Bronchial epithelial cell (primary cell): ENCODE results near the gene DNAAF9. TPM values are rescaled to one million over a fixed set of nuclear protein-coding genes. Genes with fewer than 3 reads are reported as not detected.
"Not testable (repeated sequence)": the region's sequence is repeated elsewhere in the genome, so short reads cannot be mapped to it uniquely, and the experiment has no call there.

Source experiments
- DNase-seq: peaks from one replicate; pipeline ENCODE4 v3.0.0-alpha.2; 2010; ENCODE audit warnings: low read depth
- FAIRE-seq: peaks from 2 replicates; lab custom pipeline; 2011; peaks lifted over from hg19 to GRCh38; lab: Jason Lieb, UNC
- H3K27me3 ChIP-seq: 2 replicates; pipeline ENCODE4 v1.5.1; 2011; ENCODE audit warnings: low read length; ENCODE audit not compliant: control insufficient read depth, insufficient read depth
- H3K36me3 ChIP-seq: 2 replicates; pipeline ENCODE4 v1.5.1; 2011; ENCODE audit warnings: low read length; ENCODE audit not compliant: control insufficient read depth, insufficient read depth
- H3K4me3 ChIP-seq: 2 replicates; pipeline ENCODE4 v1.5.1; 2011; ENCODE audit warnings: mild to moderate bottlenecking, low read depth, low read length, control low read depth
- total RNA-seq: library from RNA; depleted of rRNA; stranded (reverse); fragments of >200 nt; gene quantifications from 2 replicates; pipeline ENCODE4 v1.2.1, GENCODE V29; 2014
- TF ChIP-seq, protein P1 (sequence below): IDR thresholded peaks from 2 replicates; pipeline ENCODE4 v1.5.1; 2011; ENCODE audit warnings: mild to moderate bottlenecking, moderate library complexity, low read length, control low read depth, inconsistent platforms; ENCODE audit not compliant: insufficient read depth, severe bottlenecking

Gene DNAAF9
- total RNA-seq, 1 donor from 2014 or later: 5.5 TPM

DNA sequence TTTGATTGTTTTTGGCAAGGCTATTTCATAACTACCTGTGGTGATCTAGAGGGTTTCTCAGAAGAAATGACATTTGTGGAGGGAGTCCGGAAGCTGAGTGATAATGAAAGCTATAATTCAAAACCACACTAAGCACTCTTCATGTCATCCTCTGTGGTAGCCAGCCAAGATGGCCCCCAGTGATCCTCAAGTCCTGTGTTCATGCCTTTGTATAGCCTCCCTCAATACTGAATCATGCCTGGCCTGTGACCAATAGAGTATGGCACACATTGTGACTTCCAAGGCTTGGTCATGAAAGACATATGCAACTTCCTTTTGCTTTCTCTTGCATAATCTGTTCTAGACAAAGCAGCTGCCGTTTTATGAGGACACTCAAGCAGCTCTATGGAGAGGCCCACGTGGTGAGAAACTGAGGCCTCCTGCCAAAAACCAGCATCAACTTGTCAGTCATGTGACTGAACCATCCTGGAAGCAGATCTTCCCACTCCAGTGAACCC, 12.8 kb upstream of the DNAAF9 start:
- no peaks in the 10 kb centered on the region for H3K36me3 ChIP-seq
- peak; percentile 99 for FAIRE-seq
- H3K4me3 ChIP-seq: no peak overlapping the region
- peak; percentile 97 for DNase-seq
- TF ChIP-seq, protein P1, sequence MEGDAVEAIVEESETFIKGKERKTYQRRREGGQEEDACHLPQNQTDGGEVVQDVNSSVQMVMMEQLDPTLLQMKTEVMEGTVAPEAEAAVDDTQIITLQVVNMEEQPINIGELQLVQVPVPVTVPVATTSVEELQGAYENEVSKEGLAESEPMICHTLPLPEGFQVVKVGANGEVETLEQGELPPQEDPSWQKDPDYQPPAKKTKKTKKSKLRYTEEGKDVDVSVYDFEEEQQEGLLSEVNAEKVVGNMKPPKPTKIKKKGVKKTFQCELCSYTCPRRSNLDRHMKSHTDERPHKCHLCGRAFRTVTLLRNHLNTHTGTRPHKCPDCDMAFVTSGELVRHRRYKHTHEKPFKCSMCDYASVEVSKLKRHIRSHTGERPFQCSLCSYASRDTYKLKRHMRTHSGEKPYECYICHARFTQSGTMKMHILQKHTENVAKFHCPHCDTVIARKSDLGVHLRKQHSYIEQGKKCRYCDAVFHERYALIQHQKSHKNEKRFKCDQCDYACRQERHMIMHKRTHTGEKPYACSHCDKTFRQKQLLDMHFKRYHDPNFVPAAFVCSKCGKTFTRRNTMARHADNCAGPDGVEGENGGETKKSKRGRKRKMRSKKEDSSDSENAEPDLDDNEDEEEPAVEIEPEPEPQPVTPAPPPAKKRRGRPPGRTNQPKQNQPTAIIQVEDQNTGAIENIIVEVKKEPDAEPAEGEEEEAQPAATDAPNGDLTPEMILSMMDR: no peak
- no peaks in the 10 kb centered on the region for H3K27me3 ChIP-seq

- FAIRE-seq, H3K27me3 ChIP-seq, H3K4me3 ChIP-seq, DNase-seq, H3K36me3 ChIP-seq: not testable (repeated sequence)
Observed at GRCh38 chr20:3418161-3418560, 10.7 kb upstream of the DNAAF9 start.

GRCh38 chr20:3414122-3414521, 6.7 kb upstream of the DNAAF9 start:
- DNase-seq (no peak), FAIRE-seq (no peak)
- Histone ChIP-seq H3K27me3 (no peaks in the 10 kb centered on the region), H3K4me3 (no peak overlapping the region), H3K36me3 (no peaks in the 10 kb centered on the region)
- TF ChIP-seq, protein P1: no peak

DNA sequence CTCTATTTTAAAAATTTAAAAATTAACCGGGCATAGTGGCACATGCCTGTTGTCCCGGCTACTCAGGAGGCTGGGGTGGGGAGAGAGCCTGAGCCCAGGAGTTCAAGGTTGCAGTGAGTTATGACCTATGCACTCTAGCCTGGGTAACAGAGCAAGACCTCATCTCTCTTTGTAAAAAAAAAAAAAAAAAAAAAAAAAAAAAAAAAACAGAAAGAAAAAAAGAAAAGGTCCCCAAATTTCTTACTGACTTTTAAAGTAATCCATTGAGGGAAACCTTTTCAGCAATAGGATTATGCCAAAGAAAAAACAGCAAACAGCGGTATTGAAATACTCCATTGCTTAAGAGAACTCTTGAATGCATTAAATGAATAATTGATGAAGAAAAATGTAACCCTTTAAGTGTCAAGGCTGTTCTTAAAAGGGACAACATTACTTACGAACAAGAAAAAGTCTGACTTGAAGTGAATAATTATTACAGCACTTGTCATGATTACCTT, 6.0 kb upstream of the DNAAF9 start:
- H3K27me3 ChIP-seq: no peaks in the 10 kb centered on the region
- H3K4me3 ChIP-seq: no peak overlapping the region
- FAIRE-seq (no peak), DNase-seq (no peak)
- TF ChIP-seq, protein P1: no peak
- H3K36me3 ChIP-seq: no peaks in the 10 kb centered on the region

- H3K36me3 ChIP-seq: no peaks in the 10 kb centered on the region
- no peak overlapping the region for H3K4me3 ChIP-seq
- FAIRE-seq (no peak), DNase-seq (no peak)
- TF ChIP-seq, protein P1: no peak
- H3K27me3 ChIP-seq: no peaks in the 10 kb centered on the region
Observed at GRCh38 chr20:3412600-3413392, 5.3 kb upstream of the DNAAF9 start.

- Histone ChIP-seq H3K4me3 (no peak overlapping the region), H3K36me3 (no peaks in the 10 kb centered on the region), H3K27me3 (no peaks in the 10 kb centered on the region)
- no peak for FAIRE-seq
- TF ChIP-seq, protein P1: no peak
- no peak for DNase-seq
Observed at GRCh38 chr20:3410464-3410863, 3.0 kb upstream of the DNAAF9 start.
